OCI-LY1 (cell line): Measurements from ENCODE around the gene RAB10.

ENCODE experiments used
- H2AFZ ChIP-seq: fragments of 200-600 bp; sonication (generic), shearing (Covaris generic); 2 replicates; pipeline ENCODE4 v1.6.0; 2014; ENCODE audit warnings: antibody characterized with exemption, mild to moderate bottlenecking, low read length
- H3F3A ChIP-seq: fragments of 200-600 bp; sonication (generic), shearing (Covaris generic); 2 replicates; pipeline ENCODE4 v1.6.0; 2014; ENCODE audit warnings: mild to moderate bottlenecking, antibody characterized with exemption, low read length, moderate library complexity; ENCODE audit not compliant: insufficient read depth
- H3K27ac ChIP-seq: fragments of 200-600 bp; sonication (generic); 2 replicates; pipeline ENCODE4 v1.5.1; 2014; ENCODE audit warnings: low read length, mixed run types, mild to moderate bottlenecking, low read depth; ENCODE audit not compliant: poor library complexity, severe bottlenecking
- H3K27me3 ChIP-seq: fragments of 200-600 bp; sonication (generic); 2 replicates; pipeline ENCODE4 v1.6.0; 2014; ENCODE audit warnings: antibody characterized with exemption, mild to moderate bottlenecking, low read length, moderate library complexity; ENCODE audit not compliant: insufficient read depth
- H3K36me3 ChIP-seq: fragments of 200-600 bp; sonication (generic); 2 replicates; pipeline ENCODE4 v1.6.1; 2014; ENCODE audit warnings: mild to moderate bottlenecking, antibody characterized with exemption, low read length, moderate library complexity, mixed read lengths; ENCODE audit not compliant: insufficient read depth
- H3K4me1 ChIP-seq: fragments of 200-600 bp; sonication (generic); 2 replicates; pipeline ENCODE4 v1.5.1; 2014; ENCODE audit warnings: mild to moderate bottlenecking, low read length, moderate library complexity; ENCODE audit not compliant: insufficient read depth, severe bottlenecking
- H3K4me2 ChIP-seq: fragments of 200-600 bp; sonication (generic), shearing (Covaris generic); 2 replicates; pipeline ENCODE4 v1.6.1; 2014; ENCODE audit warnings: low read length
- H3K4me3 ChIP-seq: fragments of 200-600 bp; sonication (generic); 2 replicates; pipeline ENCODE4 v1.5.1; 2014; ENCODE audit warnings: low read length, low read depth, mild to moderate bottlenecking, mixed read lengths; ENCODE audit not compliant: poor library complexity, severe bottlenecking
- H3K79me2 ChIP-seq: fragments of 200-600 bp; shearing (Covaris generic); 2 replicates; pipeline ENCODE4 v1.6.1; 2016; ENCODE audit warnings: mixed run types, low read length, mixed read lengths; ENCODE audit not compliant: insufficient read depth
- H3K9ac ChIP-seq: fragments of 200-600 bp; sonication (generic), shearing (Covaris generic); 2 replicates; pipeline ENCODE4 v1.6.1; 2014; ENCODE audit warnings: mild to moderate bottlenecking, low read length, mixed read lengths
- H3K9me2 ChIP-seq: fragments of 200-600 bp; sonication (generic), shearing (Covaris generic); 2 replicates; pipeline ENCODE4 v1.6.1; 2014; ENCODE audit warnings: low read depth, mild to moderate bottlenecking, low read length, mixed read lengths
- H3K9me3 ChIP-seq: fragments of 200-600 bp; shearing (Covaris generic); 2 replicates; pipeline ENCODE4 v1.6.1; 2014; ENCODE audit warnings: low read length, mixed read lengths
- H4K20me1 ChIP-seq: fragments of 200-600 bp; sonication (generic), shearing (Covaris generic); 2 replicates; pipeline ENCODE4 v1.6.0; 2016; ENCODE audit warnings: mild to moderate bottlenecking, low read length; ENCODE audit not compliant: insufficient read depth
- CTCF ChIP-seq: fragments of 200-600 bp; sonication (generic), shearing (Covaris generic); IDR thresholded peaks from 2 replicates; pipeline ENCODE4 v1.5.1; 2017; ENCODE audit warnings: mild to moderate bottlenecking, antibody characterized with exemption, low read length, moderate library complexity, mixed read lengths
- EZH2 ChIP-seq: fragments of 200-600 bp; sonication (generic), shearing (Covaris generic); IDR thresholded peaks from 2 replicates; pipeline ENCODE4 v1.8.0; 2017; ENCODE audit warnings: borderline replicate concordance, mixed run types, mild to moderate bottlenecking, antibody characterized with exemption, low read length, moderate library complexity, mixed read lengths

RAB10 gene

DNA sequence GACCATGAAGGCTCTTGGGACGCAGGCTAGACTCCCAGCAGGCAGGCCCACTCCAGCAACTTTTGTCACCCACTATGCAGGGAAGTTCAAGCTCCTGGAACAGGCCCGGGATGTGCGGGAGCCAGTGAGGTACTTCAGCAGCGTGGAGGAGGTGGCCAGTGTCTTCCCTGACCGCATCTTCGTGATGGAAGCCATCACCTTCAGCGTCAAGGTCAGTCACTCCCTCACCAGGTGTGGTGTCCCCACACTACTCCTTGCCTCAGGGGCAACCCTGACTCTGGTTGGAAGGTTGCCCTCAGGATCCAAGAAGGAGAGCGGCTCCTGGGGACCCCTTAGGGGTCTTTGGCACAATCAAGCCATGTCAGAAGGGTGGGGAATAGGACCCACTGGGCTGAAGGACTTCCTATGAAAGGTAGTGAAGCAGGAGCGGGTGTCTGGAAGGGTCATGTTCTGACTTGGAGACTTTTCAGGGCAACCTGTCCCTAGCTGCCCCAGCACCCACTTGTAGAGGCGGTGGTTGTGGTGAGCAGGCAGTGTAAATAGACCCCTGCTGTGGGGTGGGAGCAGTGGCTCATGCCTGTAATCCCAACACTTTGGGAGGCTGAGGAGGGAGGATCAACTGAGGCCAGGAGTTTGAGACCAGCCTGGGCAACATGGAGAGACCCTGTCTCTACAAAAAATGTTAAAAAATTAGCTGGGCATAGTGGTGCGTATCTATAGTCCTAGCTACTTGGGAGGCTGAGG is 149.2 kb downstream of the RAB10 start:
- TF ChIP-seq EZH2 (no peak), CTCF (no peak)
- no peak overlapping the region for H3K4me2 ChIP-seq
- H3K36me3 ChIP-seq = no peaks in the 10 kb centered on the region
- H4K20me1 ChIP-seq = no peaks in the 10 kb centered on the region
- H3K9me3 ChIP-seq = no peaks in the 10 kb centered on the region
- peaks cover 23% of the 10 kb centered on the region for H3K4me1 ChIP-seq
- no peaks in the 10 kb centered on the region for H3F3A ChIP-seq
- H3K9ac ChIP-seq = no peak overlapping the region
- no peak overlapping the region for H3K27ac ChIP-seq
- 0 out of 2 replicates have a peak, but pooled peaks cover 7% of the 10 kb centered on the region for H3K27me3 ChIP-seq
- H3K9me2 ChIP-seq = no peaks in the 10 kb centered on the region
- no peaks in the 10 kb centered on the region for H3K79me2 ChIP-seq
- H2AFZ ChIP-seq = no peak overlapping the region
- H3K4me3 ChIP-seq = no peak overlapping the region

DNA sequence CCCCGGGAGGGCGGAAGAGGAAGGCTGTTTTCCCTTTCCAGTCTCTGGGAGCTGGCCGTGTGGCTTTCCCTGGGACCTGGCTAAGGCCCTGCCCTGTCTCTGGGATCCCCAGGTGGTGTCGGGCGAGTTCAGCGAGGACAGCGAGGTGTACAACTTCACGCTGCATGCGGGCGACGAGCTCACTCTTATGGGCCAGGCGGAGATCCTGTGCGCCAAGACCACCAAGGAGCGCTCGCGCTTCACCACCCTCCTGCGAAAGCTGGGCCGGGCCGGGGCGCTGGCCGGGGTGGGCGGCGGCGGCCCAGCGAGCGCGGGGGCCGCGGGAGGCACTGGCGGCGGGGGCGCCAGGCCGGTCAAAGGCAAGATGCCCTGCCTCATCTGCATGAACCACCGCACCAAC is 150.2 kb downstream of the RAB10 start:
- H3K36me3 ChIP-seq = no peaks in the 10 kb centered on the region
- peak overlapping the region; percentile 49 for H3K4me3 ChIP-seq
- H3K4me2 ChIP-seq = peak overlapping the region; percentile 65
- no peaks in the 10 kb centered on the region for H3K79me2 ChIP-seq
- H3K9me3 ChIP-seq = no peaks in the 10 kb centered on the region
- no peak overlapping the region for H2AFZ ChIP-seq
- TF ChIP-seq CTCF (no peak), EZH2 (no peak)
- no peaks in the 10 kb centered on the region for H3F3A ChIP-seq
- peaks cover 16% of the 10 kb centered on the region for H3K4me1 ChIP-seq
- no peak overlapping the region for H3K27ac ChIP-seq
- H3K9me2 ChIP-seq = no peaks in the 10 kb centered on the region
- H4K20me1 ChIP-seq = no peaks in the 10 kb centered on the region
- 0 out of 2 replicates have a peak, but pooled peaks cover 7% of the 10 kb centered on the region for H3K27me3 ChIP-seq
- H3K9ac ChIP-seq = no peak overlapping the region

GRCh38 chr2:26184555-26185303 is 150.8 kb downstream of the RAB10 start:
- Histone ChIP-seq H3K27ac (no peak overlapping the region), H3K4me3 (peak overlapping the region; percentile 64), H2AFZ (no peak overlapping the region), H3F3A (no peaks in the 10 kb centered on the region), H3K79me2 (no peaks in the 10 kb centered on the region), H3K9me3 (no peaks in the 10 kb centered on the region), H3K27me3 (0 out of 2 replicates have a peak, but pooled peaks cover 7% of the 10 kb centered on the region), H3K4me1 (peaks cover 12% of the 10 kb centered on the region), H3K9ac (peak overlapping the region; percentile 57), H4K20me1 (no peaks in the 10 kb centered on the region), H3K36me3 (no peaks in the 10 kb centered on the region), H3K9me2 (no peaks in the 10 kb centered on the region), H3K4me2 (peak overlapping the region; percentile 69)
- peak; percentile 49 for TF ChIP-seq CTCF
- no peak for TF ChIP-seq EZH2
